Left renal cortex interstitium (tissue), 4 donors: ENCODE data around the gene CEP152. TPM values are rescaled to one million over a fixed set of nuclear protein-coding genes. Genes with fewer than 3 reads are reported as not detected.

ENCODE experiments used
- DNase-seq, 4 donors: peaks; one replicate each; pipeline ENCODE4 v3.0.0-alpha.2; 2013; ENCODE audit warnings: low read depth in 4 of 4, low spot score in 2 of 4, missing footprints in 1 of 4
- polyA plus RNA-seq, 4 donors: library from polyadenylated mRNA; unstranded; fragments of 120-200 nt; gene quantifications; one replicate each; pipeline ENCODE4 v1.2.1, GENCODE V29; 2013; ENCODE audit not compliant: insufficient read length in 4 of 4

The CEP152 gene
- polyA plus RNA-seq, 4 donors: 4.7 to 11.2 (median 8.4) TPM

DNA sequence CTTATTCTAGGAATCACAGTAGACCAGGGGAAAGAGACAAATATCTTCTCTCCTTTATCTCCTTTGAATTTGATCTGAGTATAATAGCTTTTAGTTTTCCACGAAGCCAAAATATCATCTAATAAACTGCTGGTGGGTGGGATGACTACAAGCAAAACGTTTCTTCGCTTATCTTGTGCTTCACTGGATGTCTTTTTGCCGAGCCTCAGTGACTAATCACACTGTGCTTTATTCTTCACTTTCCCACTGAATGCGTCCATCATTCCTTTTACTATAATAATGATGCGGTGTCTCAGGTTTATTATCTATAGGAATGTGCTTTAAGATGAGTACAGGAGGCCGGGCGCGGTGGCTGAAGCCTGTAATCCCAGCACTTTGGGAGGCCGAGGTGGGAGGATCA, 32.5 kb downstream of the CEP152 start:
- no peak for DNase-seq

DNA sequence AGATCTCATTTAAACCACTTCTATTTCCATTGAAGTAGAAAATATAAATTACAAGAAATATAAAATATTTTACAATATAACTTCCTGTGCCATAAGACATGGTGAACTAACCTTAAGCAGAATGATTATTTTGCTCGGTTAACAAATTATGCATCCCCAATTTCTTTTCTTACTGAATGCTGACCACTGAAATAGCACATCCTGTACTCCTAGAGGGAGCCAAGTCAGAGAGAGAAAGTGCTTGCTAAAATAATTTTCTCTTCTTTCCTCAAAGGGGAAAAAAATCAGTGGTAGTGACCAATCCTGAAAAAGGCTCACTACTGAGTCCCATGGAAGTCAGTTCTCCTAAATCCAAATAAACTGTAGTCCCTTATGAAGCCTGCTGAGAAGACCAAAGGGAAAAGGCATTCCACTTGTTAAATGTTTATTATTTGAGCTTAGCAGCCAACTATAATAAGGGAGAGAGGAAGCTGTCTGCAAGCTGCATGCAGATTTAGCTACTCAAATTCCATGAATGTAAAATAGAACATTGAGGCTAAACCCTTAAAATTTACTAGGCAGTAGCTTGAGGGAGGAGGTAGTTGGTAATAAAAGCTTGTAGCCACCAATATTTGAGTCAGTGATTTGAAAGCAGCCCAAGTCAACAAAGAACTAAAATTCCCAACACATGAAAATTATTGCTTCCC, 33.1 kb downstream of the CEP152 start:
- no peak for DNase-seq

DNA sequence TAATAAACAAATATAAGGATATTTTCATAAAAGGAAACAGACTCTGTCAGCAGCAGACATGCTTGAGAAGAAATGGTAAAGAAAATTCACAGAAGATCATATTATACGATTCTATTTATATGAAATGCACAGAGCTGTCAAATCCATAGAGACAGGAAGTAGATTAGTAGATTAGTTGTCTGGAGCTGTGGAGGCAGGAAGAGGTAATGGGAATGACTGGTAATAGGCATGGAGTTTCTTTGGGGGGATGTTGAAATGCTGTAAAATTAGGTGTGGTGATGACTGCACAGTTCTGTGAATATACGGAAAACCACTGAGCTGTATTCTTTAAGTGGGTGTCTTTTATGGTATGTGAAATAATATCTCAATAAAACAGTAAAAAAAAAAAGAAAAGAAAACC, 35.3 kb downstream of the CEP152 start:
- DNase-seq: no peak

DNA sequence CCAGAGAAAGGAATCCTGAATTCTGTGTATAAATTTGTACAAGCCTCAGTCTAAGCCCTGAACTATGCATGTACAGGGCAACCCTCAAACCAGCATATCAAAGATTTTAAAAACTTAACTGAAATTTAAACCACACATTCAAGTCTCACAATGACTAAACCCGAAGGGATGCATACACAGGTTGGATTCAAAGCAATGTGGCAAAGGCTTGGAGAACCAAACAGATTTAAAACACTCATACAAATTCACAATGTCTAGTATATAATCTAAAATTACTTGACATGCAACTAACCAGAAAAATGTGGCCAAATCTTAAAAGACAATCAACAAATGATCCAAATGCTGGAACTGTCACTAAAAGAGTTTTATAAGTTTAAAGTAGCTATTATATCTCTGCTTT, 36.4 kb downstream of the CEP152 start:
- DNase-seq: no peak

DNA sequence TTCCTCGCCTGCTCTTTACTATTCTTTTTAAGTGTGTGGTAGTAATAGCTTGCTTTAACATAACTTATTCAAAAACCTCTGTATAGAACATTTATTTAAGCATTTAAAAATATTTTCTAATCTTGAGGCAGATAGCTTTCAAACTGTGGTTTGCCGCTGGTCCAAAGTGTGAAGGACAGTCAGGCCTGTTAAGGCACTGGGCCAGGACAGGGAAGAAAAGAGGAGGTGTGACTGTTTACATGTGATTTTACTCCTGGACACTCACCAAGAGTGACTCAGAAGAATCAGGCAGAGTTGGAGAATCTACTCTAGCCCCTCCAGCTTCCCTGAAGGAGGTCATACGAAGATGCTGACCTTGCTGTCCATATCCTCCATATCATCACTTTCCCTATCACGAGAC, 44.7 kb downstream of the CEP152 start:
- DNase-seq: no peak

DNA sequence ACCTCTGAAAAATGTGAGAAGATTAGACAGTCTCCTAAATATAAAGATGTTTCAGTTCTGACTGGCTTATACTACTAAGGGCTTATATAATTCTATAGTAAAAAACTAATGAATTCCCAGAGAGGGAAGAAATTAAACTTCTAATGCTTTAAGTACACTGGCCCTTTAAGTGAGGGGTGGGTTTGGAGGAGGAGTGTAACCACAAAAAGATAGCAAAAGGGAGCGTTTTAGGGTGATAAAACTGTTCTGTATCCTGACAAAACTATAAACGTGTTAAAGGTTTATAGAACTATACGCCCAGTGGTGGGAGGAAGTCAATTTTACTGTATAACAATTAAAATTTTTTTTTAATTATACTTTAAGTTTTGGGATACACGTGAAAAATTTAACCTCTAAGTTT, 45.8 kb downstream of the CEP152 start:
- DNase-seq: no peak

DNA sequence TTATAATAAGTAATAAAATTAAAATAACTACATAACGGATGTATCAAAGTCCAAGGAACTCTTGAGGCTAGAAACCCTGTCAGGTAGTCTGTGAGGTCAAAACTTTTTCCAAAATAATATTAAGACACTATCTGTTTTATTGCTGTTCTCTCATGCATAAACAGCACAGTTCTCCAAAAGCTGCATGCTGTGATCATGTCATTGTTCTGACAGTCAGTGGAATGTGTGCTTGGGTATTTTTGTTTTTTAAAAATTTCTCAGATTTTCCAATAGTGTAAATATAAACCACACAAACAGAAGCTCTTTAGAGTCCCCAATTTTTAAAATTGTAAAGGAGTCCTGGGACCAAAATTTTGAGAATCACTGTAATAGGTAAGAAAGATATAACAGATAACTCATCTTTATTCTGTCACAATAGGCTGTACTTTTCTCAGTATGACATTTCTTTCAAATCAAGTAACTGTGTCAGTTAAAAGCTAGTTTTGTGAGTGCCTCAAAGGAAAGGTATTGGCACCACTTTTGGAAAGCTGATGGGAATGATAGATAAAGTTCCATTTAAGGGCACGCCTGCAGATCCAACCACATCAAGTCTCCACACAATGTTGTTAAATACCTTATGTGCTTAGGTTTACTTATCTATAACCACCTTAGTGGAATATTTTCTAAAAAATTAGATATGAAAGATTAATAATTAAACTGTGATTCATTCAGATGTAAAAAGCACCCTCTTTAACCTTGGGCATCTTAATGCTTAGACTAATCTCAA, 49.3 kb downstream of the CEP152 start:
- DNase-seq: no peak

DNA sequence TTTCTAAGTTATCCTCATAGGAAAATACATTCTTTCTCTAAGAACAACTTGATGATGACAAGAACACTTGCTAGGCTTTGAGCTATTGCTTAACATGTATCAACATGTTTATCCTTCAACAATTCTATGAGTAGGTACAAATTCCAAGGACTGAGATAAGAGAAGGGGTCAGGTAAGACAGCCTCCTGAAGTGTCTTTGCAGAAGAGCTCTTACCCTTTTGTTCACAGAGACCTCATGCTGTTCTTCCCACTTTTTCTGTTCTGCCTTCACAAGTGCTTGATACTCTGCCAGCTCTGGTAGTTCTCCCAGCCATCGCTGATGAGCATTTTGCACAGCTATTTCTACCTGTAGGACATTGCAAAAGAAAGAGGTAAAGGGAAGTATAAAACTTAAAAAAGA, 50.9 kb downstream of the CEP152 start:
- DNase-seq: no peak

DNA sequence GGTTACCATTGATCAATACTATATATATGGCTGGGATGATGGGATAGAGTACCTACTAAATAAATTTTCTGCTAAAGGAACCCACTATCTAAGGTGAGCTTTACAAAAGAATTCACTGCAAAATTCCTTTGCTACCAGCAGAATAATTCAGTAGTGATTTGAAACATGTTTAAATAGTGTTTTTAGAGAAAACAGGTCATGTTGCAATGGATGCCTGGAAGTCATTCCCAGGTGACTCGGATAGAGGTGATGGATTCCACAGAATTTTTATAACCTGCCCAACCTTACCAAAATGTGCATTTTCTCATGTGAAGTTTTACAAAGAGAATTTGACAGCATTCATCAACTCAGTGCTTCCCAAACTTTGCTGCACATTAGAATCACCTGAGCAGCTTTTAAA, 53.2 kb downstream of the CEP152 start:
- no peak for DNase-seq

DNA sequence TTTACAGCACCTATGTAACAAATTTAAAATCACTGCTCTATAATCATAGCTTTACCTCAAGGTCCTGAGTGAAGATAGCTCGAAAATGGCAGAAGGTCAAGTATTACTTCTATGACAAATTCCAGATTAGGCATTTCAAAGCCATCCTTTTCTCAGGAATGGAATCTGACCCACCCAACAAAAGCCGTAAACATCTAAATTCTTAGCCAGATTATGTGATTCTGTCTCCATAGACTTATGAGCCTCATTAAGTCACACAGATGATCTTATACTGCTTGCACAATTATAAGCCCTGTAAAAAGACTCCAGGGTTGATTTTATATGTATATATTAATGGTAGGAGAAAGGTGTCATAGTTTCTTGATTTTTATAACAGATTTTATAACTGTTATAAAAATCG, 56.9 kb downstream of the CEP152 start:
- no peak for DNase-seq

DNA sequence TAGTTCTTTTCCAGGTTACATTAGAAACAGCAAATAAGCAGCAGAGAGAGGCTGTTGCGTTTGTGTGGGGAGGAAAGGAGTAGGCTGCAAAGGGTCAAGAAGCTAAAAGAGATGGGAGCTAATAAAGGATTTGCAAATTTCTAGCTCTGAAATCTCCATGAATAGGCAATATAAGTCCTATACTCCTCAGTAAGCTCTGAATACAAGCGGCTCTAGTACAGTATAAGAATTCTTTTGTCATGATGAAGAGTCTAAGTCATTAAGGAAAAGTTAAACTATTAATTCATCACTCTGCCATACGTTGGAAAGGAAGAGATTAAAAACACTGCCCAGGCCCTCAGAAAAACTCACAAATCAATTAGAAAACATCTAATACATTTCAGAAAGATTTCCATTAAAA, 59.3 kb downstream of the CEP152 start:
- DNase-seq: no peak

DNA sequence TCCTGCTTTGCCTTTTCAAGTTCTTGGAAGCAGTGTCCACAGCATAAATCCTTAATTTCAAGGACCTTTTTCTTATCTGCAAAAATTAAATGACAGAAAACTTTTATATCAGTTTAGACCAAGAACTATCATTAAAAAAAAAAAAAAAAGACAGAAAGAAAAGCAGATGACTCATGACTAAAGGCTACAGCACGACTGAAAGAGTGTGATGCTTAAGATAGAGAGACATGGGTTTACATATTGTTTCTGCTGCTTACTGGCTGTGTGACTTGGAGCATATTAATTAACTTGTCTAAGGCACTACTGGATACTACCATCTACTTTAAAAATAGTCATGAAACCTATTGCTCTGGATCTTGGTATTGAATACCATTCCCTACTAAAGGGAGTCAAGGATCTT, 62.3 kb downstream of the CEP152 start:
- no peak for DNase-seq

DNA sequence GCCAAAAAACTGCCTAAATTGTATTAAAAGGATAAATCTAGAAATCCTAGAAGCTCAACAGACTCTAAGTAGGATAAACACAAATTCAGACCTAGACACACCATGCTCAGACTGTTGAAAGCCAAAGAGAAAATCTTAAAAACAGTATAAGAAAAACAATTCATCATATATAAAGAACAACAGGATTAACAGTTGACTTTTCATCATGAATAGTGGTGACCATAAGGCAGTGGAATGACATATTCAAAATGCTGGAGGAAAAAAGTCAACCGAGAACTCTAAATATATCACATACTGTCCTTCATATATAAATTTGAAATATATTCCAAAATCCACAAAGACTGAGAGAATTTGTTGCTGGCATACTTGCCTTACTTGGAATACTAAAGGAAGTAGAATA, 77.3 kb downstream of the CEP152 start:
- no peak for DNase-seq

DNA sequence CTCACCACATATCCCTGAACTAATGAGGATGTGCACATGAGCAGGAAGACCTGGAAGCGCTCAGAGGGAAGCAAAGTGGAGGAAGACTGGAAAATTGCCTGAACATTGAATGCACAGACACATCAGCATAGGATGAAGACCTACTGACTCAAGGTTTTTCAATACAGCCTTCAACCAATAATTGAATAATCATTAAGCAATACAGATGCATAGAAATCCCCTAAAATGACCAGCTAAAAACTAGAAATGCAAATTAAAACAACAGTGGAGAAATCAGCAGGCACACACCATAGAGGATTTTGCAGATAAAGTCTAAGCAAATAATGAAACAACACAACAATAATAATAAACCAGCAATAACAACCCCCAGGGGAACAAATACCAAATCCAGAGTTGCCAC, 80.4 kb downstream of the CEP152 start:
- DNase-seq: no peak

DNA sequence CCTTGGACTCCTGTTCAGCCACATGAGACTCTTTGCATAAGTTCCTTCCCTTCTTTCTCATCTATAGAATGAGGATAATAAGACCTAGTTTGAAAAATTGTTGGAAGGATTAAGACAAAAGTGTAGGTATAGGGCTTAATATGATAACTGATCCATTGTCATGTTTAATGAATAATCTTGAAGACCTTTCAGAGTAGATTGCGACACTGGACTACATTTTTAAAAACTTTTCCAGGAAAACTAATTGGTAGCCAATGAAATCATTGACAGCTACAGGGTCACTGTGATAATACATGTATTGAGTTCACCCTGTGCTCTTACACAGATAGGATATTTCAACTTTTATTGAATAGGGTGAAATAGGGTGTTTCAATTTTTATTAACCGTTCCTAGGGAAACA, 86.9 kb downstream of the CEP152 start:
- no peak for DNase-seq

DNA sequence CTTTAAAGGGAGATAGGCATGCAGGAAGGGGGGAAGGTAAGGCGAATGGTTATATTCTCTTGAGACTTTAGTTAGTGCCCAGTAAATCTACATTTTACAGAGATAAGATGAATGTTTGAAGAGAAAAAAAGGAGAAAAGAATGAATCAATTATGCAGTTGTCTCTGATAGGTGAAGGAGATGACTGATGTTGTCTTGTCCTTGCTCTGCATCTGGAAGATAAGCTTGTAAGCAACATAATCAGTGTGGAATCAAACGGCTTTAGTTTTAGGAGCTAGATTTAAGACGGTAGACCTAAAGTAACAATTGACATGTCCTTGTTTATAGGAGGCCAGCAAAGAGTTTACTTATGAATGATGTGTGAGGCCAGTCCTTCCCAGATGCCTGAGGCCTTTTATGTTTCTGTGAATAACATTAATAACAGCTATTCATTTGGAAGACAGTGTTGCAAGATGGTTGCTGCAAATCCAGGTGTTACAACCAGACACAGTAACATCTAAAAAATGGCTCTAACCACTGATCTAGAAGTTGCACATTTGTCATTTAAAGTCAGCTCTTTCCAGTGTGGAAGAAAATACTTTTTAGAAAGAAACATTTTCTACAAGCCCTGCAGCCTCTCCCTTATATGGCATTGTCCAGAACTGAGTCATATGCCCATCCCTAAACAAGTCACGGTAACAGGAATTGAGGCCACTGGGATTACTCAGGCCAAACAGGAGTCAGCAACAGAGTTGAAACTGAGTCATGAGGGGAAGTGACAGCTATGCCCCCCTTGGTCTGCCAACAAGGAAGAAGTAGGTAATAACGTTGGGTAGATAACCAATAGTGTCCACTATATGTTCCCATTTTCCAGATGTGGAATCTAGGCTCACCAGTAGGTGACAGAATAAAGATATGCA, 87.9 kb downstream of the CEP152 start:
- DNase-seq: no peak

DNA sequence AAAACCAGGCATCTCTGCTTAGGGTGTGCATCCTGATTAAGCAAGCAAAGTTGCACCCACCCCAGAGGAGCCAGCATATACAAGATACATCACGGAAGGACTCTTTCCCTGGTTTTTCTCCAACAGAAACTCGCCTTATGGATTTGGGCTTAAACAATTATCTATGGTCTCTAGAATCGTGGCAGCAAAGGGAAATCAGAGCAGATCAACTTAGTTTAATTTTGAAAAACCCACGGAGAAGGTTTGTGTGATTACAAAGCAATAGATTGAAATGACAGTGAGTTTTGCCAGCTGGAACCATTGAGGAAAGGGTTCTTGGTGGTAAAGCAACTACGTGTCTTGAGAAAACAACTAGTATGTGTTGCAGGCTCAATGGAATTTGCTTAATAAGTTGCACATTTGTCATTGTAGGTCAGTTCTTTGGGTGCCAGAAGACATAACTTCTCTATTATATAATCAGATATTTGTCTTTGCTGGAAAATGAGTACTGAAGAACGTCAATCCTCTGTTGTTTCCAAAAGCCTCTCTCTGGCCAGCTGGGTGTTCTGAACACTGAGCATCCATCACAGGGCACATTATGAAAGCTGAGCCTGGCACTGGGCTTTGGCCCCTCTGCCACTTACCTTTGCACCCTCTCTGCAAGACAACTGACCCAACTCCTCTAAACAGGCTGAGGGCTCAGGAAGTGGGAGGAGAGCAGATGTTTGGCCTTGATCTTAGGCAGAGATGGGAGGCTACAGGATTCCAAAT, 89.6 kb downstream of the CEP152 start:
- DNase-seq: no peak

DNA sequence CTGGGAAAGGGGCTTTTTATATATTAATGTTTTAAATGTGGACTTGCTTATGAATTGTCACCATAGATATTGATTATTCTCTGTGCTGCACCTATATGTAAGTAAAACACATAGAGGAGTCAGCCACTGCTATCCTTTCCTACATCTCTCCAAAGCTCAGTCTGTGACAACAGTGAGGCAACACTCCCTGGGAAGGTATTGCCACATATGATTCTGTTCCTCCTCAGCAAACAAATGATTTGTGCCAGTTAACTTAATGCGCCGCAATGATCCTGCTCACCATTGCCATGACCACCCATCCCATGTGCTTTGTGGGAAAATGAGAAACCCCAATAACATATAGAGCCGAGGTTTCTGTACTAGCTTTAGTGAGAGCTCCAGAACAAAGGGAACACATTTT, 90.2 kb downstream of the CEP152 start:
- DNase-seq: no peak

DNA sequence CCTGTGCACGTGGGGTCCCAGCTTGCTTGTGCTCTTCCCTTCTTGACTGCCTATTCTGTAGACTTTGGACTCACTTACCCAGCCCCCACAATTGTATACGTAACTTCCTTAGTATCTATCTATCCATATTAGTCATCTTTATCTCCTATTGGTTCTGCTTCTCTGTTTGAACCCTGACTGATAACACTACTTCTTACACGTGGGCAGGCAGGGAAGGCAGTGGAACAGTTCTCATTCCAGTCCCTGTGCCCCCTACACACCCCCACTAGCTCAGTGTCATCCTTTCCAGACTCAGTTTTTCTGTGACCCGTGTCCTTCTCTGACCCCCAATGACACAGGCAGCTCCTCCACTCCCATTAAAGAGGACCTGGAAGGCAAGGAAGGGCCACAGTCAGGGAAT, 91.2 kb downstream of the CEP152 start:
- DNase-seq: no peak

DNA sequence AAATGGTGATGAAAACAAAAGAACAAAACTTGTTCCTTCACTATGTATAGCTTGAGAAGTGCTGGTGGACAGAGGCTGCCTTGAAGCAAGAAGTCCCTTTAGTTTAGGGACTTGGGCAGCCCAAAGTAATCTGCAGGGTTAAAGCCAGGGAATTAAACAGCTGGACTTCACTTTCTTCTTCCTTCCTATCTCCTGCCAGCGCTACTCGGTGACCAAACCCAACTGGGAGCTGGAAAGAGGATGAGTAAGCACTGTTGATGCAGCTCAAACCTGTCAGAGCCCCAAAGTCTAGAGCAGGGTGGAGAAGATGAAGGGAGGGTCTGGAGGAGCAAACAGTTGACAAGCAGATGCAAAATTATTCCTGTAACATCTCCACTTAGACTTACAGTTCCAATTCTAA, 92.2 kb downstream of the CEP152 start:
- no peak for DNase-seq

DNA sequence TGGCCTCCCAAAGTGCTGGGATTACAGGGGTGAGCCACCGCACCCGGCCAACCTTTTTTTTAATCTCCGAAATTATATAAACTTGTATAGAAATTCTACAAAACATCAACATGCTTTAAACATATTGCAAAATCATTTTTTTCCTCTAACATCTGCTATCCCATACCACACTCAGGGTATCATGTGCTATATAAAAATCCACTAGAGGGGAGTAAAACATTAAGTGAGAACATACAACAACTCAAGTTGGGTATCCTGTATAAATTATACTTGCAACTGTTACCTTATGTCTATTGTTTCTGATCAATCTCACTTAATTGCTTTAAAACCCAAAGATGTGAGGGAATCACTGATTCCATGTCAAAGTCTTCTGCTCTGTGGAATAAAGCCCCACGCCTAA, 93.4 kb downstream of the CEP152 start:
- DNase-seq: no peak
